HEK293T (cell line): ENCODE results near the gene FIGNL2.

Experiments used
- CTCF ChIA-PET: fragments of 350-600 bp; formaldehyde crosslinking; extraction: SDS; loops from one replicate; lab custom pipeline; 2021; ENCODE audit warnings: antibody characterized with exemption, inconsistent platforms; lab: Yijun Ruan, JAX
- POLR2A ChIA-PET: fragments of 350-600 bp; formaldehyde crosslinking; extraction: SDS; loops from one replicate; lab custom pipeline; 2020; ENCODE audit warnings: antibody characterized with exemption, inconsistent platforms; lab: Yijun Ruan, JAX
- DNase-seq: peaks from one replicate; pipeline ENCODE4 v3.0.0; 2012; ENCODE audit warnings: mixed read lengths; ENCODE audit errors: extremely low spot score
- ARNT ChIP-seq: fragments of 450-650 bp; IDR thresholded peaks from 2 replicates; pipeline ENCODE4 v1.6.1; 2017; ENCODE audit warnings: mild to moderate bottlenecking
- BHLHE40 ChIP-seq: fragments of 450-650 bp; IDR thresholded peaks from 2 replicates; pipeline ENCODE4 v1.6.1; 2016; ENCODE audit warnings: mild to moderate bottlenecking, moderate library complexity, borderline replicate concordance
- CTBP1 ChIP-seq: fragments of 450-650 bp; IDR thresholded peaks from 2 replicates; pipeline ENCODE4 v1.6.1; 2016; ENCODE audit warnings: borderline replicate concordance
- ELF4 ChIP-seq: fragments of 450-650 bp; IDR thresholded peaks from 2 replicates; pipeline ENCODE4 v1.6.1; 2017; ENCODE audit warnings: antibody characterized with exemption
- FOXA1 ChIP-seq: fragments of 450-650 bp; IDR thresholded peaks from 2 replicates; pipeline ENCODE4 v1.6.1; 2016; ENCODE audit warnings: mild to moderate bottlenecking
- FOXK2 ChIP-seq: fragments of 450-650 bp; IDR thresholded peaks from 2 replicates; pipeline ENCODE4 v1.6.1; 2016; ENCODE audit warnings: mild to moderate bottlenecking
- FOXM1 ChIP-seq: fragments of 450-650 bp; IDR thresholded peaks from 2 replicates; pipeline ENCODE4 v1.6.1; 2017; ENCODE audit warnings: mild to moderate bottlenecking, borderline replicate concordance
- HDGF ChIP-seq: fragments of 450-650 bp; IDR thresholded peaks from 2 replicates; pipeline ENCODE4 v1.6.1; 2017; ENCODE audit warnings: antibody characterized with exemption, borderline replicate concordance
- L3MBTL2 ChIP-seq: fragments of 450-650 bp; conservative IDR thresholded peaks from 2 replicates; pipeline ENCODE4 v1.6.1; 2016; ENCODE audit warnings: mild to moderate bottlenecking
- LEF1 ChIP-seq: fragments of 450-650 bp; IDR thresholded peaks from 2 replicates; pipeline ENCODE4 v1.6.1; 2017; ENCODE audit warnings: mild to moderate bottlenecking, borderline replicate concordance
- NFRKB ChIP-seq: fragments of 450-650 bp; IDR thresholded peaks from 2 replicates; pipeline ENCODE4 v1.6.1; 2016; ENCODE audit warnings: mild to moderate bottlenecking, moderate library complexity
- PKNOX1 ChIP-seq: fragments of 450-650 bp; IDR thresholded peaks from 2 replicates; pipeline ENCODE4 v1.6.1; 2016
- SP1 ChIP-seq: fragments of 450-650 bp; IDR thresholded peaks from 2 replicates; pipeline ENCODE4 v1.6.1; 2017
- SUZ12 ChIP-seq: fragments of 450-650 bp; IDR thresholded peaks from 2 replicates; pipeline ENCODE4 v1.6.1; 2016; ENCODE audit warnings: mild to moderate bottlenecking
- TARDBP ChIP-seq: fragments of 450-650 bp; IDR thresholded peaks from 2 replicates; pipeline ENCODE4 v1.6.1; 2016
- ZNF384 ChIP-seq: fragments of 450-650 bp; IDR thresholded peaks from 2 replicates; pipeline ENCODE4 v1.6.1; 2016

FIGNL2 gene

GRCh38 chr12:51829641-51830040 lies 18.9 kb downstream of the FIGNL2 start:
- ChIA-PET POLR2A (no interaction called here), CTCF (no interaction called here)
- no peak for TF ChIP-seq FOXA1
- DNase-seq: no peak

- no peak for TF ChIP-seq ELF4
- no peak for TF ChIP-seq LEF1
- no peak for TF ChIP-seq TARDBP
- no peak for TF ChIP-seq FOXK2
- TF ChIP-seq SP1: no peak
- TF ChIP-seq SUZ12: no peak
- TF ChIP-seq FOXM1: no peak
- TF ChIP-seq ZNF384: no peak
- no peak for TF ChIP-seq NFRKB
- TF ChIP-seq L3MBTL2: no peak
- no peak for TF ChIP-seq HDGF
- no peak for TF ChIP-seq CTBP1
- TF ChIP-seq BHLHE40: no peak
- no peak for TF ChIP-seq PKNOX1
- TF ChIP-seq ARNT: no peak
- TF ChIP-seq FOXA1: no peak
- ChIA-PET CTCF (no interaction called here), POLR2A (no interaction called here)
- DNase-seq: no peak
Measured at GRCh38 chr12:51829011-51829481, 19.5 kb downstream of the FIGNL2 start.

GRCh38 chr12:51827925-51828818 lies 20.3 kb downstream of the FIGNL2 start:
- ChIA-PET POLR2A (no interaction called here), CTCF (no interaction called here)
- no peak for DNase-seq
- TF ChIP-seq FOXM1 (no peak), FOXK2 (no peak), PKNOX1 (no peak), FOXA1 (no peak), ELF4 (no peak), ZNF384 (no peak), ARNT (no peak), SP1 (no peak), HDGF (no peak), SUZ12 (no peak), NFRKB (no peak), BHLHE40 (no peak)

GRCh38 chr12:51826881-51827280 lies 21.6 kb downstream of the FIGNL2 start:
- CTCF ChIA-PET: interaction anchor here (1.4 kb wide), 1 partner anchor 49 kb away, joined by 3 read pairs; no protein-coding TSS in a partner anchor
- no peak for DNase-seq
- TF ChIP-seq HDGF: no peak
- TF ChIP-seq CTBP1: no peak
- TF ChIP-seq TARDBP: no peak
- no peak for TF ChIP-seq BHLHE40
- TF ChIP-seq FOXK2: no peak
- no peak for TF ChIP-seq L3MBTL2
- no peak for TF ChIP-seq FOXM1
- no peak for TF ChIP-seq ELF4
- TF ChIP-seq ARNT: no peak
- no peak for TF ChIP-seq PKNOX1
- no peak for TF ChIP-seq FOXA1
- no peak for TF ChIP-seq LEF1
- TF ChIP-seq ZNF384: no peak
- TF ChIP-seq SUZ12: no peak
- no peak for TF ChIP-seq SP1
- no peak for TF ChIP-seq NFRKB
- POLR2A ChIA-PET: no interaction called here

- TF ChIP-seq SUZ12 (no peak), BHLHE40 (no peak), CTBP1 (no peak), PKNOX1 (no peak), ELF4 (no peak), FOXK2 (no peak), L3MBTL2 (no peak)
- DNase-seq: no peak
- ChIA-PET POLR2A (interaction anchor here (1.1 kb wide), 1 partner anchor 233 kb away, joined by 3 read pairs; no protein-coding TSS in a partner anchor), CTCF (interaction anchor here (0.6 to 1.4 kb wide), 3 partner anchors 18 to 234 kb away, joined by 3 read pairs; partner anchors contain the start of gene SCN8A)
Measured at GRCh38 chr12:51825216-51825615, 23.3 kb downstream of the FIGNL2 start.
